HepG2 (cell line): ENCODE data around the gene FOXRED2. TPM values are rescaled to one million over a fixed set of nuclear protein-coding genes. Genes with fewer than 3 reads are reported as not detected.

Experiments
- ATAC-seq: fragments of 200-7000 bp; cut with Tn5 transposase; 3 replicates; pipeline ENCODE4 v1.9.1; 2020; ENCODE audit warnings: mild to moderate bottlenecking, moderate library complexity
- BruUV-seq: library from RNA; stranded (reverse); fragments of 400-500 nt; replicated peaks from 2 replicates; lab custom pipeline; 2021; lab: Mats Ljungman, UMichigan
- CTCF ChIA-PET: fragments of 300-600 bp; formaldehyde crosslinking; extraction: SDS; loops from one replicate; lab custom pipeline; 2021; ENCODE audit warnings: low total read pairs, inconsistent platforms, low intra/inter-chr PET ratio; lab: Yijun Ruan, JAX
- POLR2A ChIA-PET: fragments of 350-600 bp; sonication (Branson Sonifier 250); formaldehyde crosslinking; loops from one replicate; lab custom pipeline; 2020; ENCODE audit warnings: antibody characterized with exemption, inconsistent platforms; lab: Yijun Ruan, JAX
- DNase-seq: peaks from one replicate; pipeline ENCODE4 v3.0.0-alpha.2; 2015; ENCODE audit warnings: low spot score
- FAIRE-seq: peaks from 3 replicates; lab custom pipeline; 2011; peaks lifted over from hg19 to GRCh38; lab: Jason Lieb, UNC
- H2AFZ ChIP-seq: one replicate; pipeline ENCODE4 v1.6.1; 2011; ENCODE audit warnings: low read length, inconsistent platforms
- H3K27ac ChIP-seq: fragments of 300-600 bp; 3 replicates; pipeline ENCODE4 v1.8.0; 2011; ENCODE audit warnings: mixed run types, mild to moderate bottlenecking, mixed read lengths, low read length, inconsistent platforms; ENCODE audit not compliant: insufficient read depth; ENCODE audit errors: extremely low read length
- H3K27me3 ChIP-seq, 2 experiments: fragments of 200-600 bp in 1 of 2; 2 replicates in 1 of 2; 3 replicates in 1 of 2; pipeline versions ENCODE4 v1.6.0 to v1.8.0; 2011; ENCODE audit warnings: low read length in 2 of 2, mild to moderate bottlenecking in 2 of 2, moderate library complexity in 2 of 2, inconsistent platforms in 1 of 2; ENCODE audit not compliant: insufficient read depth in 2 of 2, control insufficient read depth in 1 of 2
- H3K36me3 ChIP-seq, 2 experiments: fragments of 200-600 bp in 1 of 2; replicated peaks in 1 of 2; 2 replicates in 1 of 2; 3 replicates in 1 of 2; pipeline versions ENCODE4 v1.5.1 to v1.8.0; 2011; ENCODE audit warnings: low read length in 2 of 2, inconsistent platforms in 1 of 2; ENCODE audit not compliant: insufficient read depth in 2 of 2, control insufficient read depth in 1 of 2
- H3K4me1 ChIP-seq: 2 replicates; pipeline ENCODE4 v1.5.1; 2012; ENCODE audit warnings: low read length, inconsistent platforms; ENCODE audit not compliant: insufficient read depth
- H3K4me2 ChIP-seq: 2 replicates; pipeline ENCODE4 v1.6.0; 2011; ENCODE audit warnings: low read depth, low read length, inconsistent platforms
- H3K4me3 ChIP-seq, 3 experiments: fragments of 200-600 bp in 1 of 3; sonication (generic), shearing (Covaris generic) in 1 of 3; replicated peaks in 1 of 3; 2 replicates each; pipeline ENCODE4 v1.5.1; 2011 to 2016; ENCODE audit warnings: low read length in 3 of 3, inconsistent platforms in 2 of 3, low read depth in 2 of 3, mild to moderate bottlenecking in 2 of 3, control low read depth in 1 of 3, mixed read lengths in 1 of 3; ENCODE audit not compliant: insufficient read depth in 1 of 3
- H3K79me2 ChIP-seq: one replicate; pipeline ENCODE4 v1.6.1; 2011; ENCODE audit warnings: low read length, inconsistent platforms; ENCODE audit not compliant: insufficient read depth
- H3K9ac ChIP-seq: 2 replicates; pipeline ENCODE4 v1.6.0; 2011; ENCODE audit warnings: mild to moderate bottlenecking, low read depth, low read length, inconsistent platforms; ENCODE audit not compliant: insufficient read depth
- H3K9me3 ChIP-seq: 2 replicates; pipeline ENCODE4 v1.5.1; 2012; ENCODE audit warnings: mild to moderate bottlenecking, low read length
- H4K20me1 ChIP-seq: 2 replicates; pipeline ENCODE4 v1.6.0; 2011; ENCODE audit warnings: inconsistent platforms, mild to moderate bottlenecking, low read length, moderate library complexity; ENCODE audit not compliant: insufficient read depth
- HNRNPK ChIP-seq: fragments of 200-400 bp; formaldehyde crosslinking; IDR thresholded peaks from 2 replicates; pipeline ENCODE4 v1.6.1; 2018; ENCODE audit warnings: low read length, low read depth, moderate library complexity, mild to moderate bottlenecking; ENCODE audit not compliant: poor library complexity, severe bottlenecking
- PCBP2 ChIP-seq: fragments of 200-400 bp; formaldehyde crosslinking; optimal IDR thresholded peaks from 2 replicates; pipeline ENCODE3; 2018; ENCODE audit warnings: low read length, low read depth; ENCODE audit not compliant: poor library complexity, severe bottlenecking
- POLR2AphosphoS2 ChIP-seq: IDR thresholded peaks from 2 replicates; pipeline ENCODE4 v1.6.1; 2011; ENCODE audit warnings: low read depth, low read length, improper control_type of control experiment
- ZNF34 ChIP-seq: sonication (generic); formaldehyde crosslinking; IDR thresholded peaks from 2 replicates; pipeline ENCODE4 v1.4.0; 2020; ENCODE audit warnings: mild to moderate bottlenecking, missing genetic modification reagents, borderline replicate concordance
- ZSCAN25 ChIP-seq: sonication (generic); formaldehyde crosslinking; IDR thresholded peaks from 2 replicates; pipeline ENCODE4 v1.8.0; 2022; ENCODE audit warnings: mild to moderate bottlenecking, missing genetic modification reagents
- WGBS: methylation state at CpG from one replicate; pipeline ENCODE4 v1.1.6; 2017; ENCODE audit warnings: low lambda C conversion rate; 5-methylcytosine and 5-hydroxymethylcytosine counted together
- in situ Hi-C: cut with HindIII; loops from 2 replicates; pipeline ENCODE4 v1.10.0; 2017; ENCODE audit warnings: low pct_unique_long_range_greater_than_20kb; ENCODE audit not compliant: extremely low pct_ligation_motif_present
- intact Hi-C: fragments of 100-400 bp; cut with micrococcal nuclease; formaldehyde crosslinking; loops from one replicate; pipeline ENCODE4 v1.10.0; 2022; ENCODE audit not compliant: unreplicated experiment
- polyA plus RNA-seq, 8 experiments: library from polyadenylated mRNA; depleted of rRNA in 3 of 8; stranded (reverse) in 7 of 8; unstranded in 1 of 8; fragments of >200 nt; fragmentation: Illumina TruSeq in 4 of 8; extraction: Trizol in 4 of 8; gene quantifications; 2 replicates each; pipeline versions ENCODE4 v1.2.1 to v1.2.3, GENCODE V29; 2011 to 2016; ENCODE audit warnings: low read depth in 4 of 8, missing spikeins in 1 of 8, mixed read lengths in 1 of 8; ENCODE audit not compliant: insufficient read depth in 1 of 8
- total RNA-seq, 5 experiments: library from RNA; depleted of rRNA; stranded (reverse); fragments of >200 nt; fragmentation: Illumina TruSeq; extraction: Trizol; gene quantifications; 2 replicates each; pipeline ENCODE4 v1.2.3, GENCODE V29; 2016; ENCODE audit warnings: low read depth in 1 of 5
- TF ChIP-seq, protein P1 (sequence below): sonication (generic); formaldehyde crosslinking; IDR thresholded peaks from 2 replicates; pipeline ENCODE4 v1.4.0; 2020; ENCODE audit warnings: mild to moderate bottlenecking, missing genetic modification reagents
- TF ChIP-seq, protein P2 (sequence below): sonication (generic); formaldehyde crosslinking; IDR thresholded peaks from 2 replicates; pipeline ENCODE4 v1.4.0; 2020; ENCODE audit warnings: missing genetic modification reagents, mild to moderate bottlenecking, borderline replicate concordance

FOXRED2 gene
- total and polyA plus RNA-seq, 2 of the 13 experiments (the other 11 are each of a cell fraction or from before 2014, with no cell fraction given), result 9.3 to 28.1 TPM

DNA sequence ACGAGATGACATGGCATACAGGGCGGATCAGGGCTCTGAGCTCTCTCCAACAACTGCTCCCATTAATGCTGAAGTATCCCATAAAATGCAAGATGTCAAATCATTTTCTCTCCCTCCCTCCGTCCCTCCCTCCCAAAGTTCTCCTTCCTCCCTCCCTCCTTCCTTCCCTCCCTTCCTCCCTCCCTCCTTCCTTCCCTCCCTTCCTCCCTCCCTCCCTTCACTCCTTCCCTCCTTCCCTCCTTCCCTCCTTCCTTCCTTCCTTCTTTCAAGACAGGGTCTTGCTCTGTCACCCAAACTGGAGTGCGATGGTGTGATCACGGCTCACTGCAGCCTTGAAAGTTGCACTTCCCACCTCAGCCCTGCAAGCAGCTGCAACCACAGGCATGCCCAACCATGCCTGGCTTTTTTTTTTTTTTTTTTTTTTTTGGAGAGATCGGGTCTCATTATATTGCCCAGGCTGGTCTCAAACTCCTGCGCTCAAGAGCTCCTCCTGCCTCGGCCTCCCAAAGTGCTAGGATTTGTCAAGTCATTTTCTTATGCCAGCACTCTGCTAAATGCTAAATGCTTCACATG, 63.6 kb downstream of the FOXRED2 start:
- in situ Hi-C loops, result no loop called here
- Histone ChIP-seq H2AFZ (no peak overlapping the region), H4K20me1 (no peaks in the 10 kb centered on the region), H3K9ac (no peak overlapping the region), H3K27ac (no peak overlapping the region), H3K9me3 (no peaks in the 10 kb centered on the region), H3K4me3 (no peak overlapping the region), H3K4me1 (peaks cover 76% of the 10 kb centered on the region), H3K4me2 (no peak overlapping the region), H3K79me2 (no peaks in the 10 kb centered on the region), H3K27me3 (no peaks in the 10 kb centered on the region; a peak in 1 of 5 replicates), H3K36me3 (no peaks in the 10 kb centered on the region)
- ChIA-PET POLR2A (interaction anchor here (0.6 kb wide), 1 partner anchor 10 kb away, joined by 3 read pairs; no protein-coding TSS in a partner anchor), CTCF (no interaction called here)
- ATAC-seq (no peak), FAIRE-seq (no peak), DNase-seq (no peak)
- intact Hi-C loops, result no loop called here
- TF ChIP-seq ZSCAN25, result peak; percentile 86
- TF ChIP-seq HNRNPK, result peak; percentile 93
- TF ChIP-seq PCBP2, result peak; percentile 78
- TF ChIP-seq, protein P1, sequence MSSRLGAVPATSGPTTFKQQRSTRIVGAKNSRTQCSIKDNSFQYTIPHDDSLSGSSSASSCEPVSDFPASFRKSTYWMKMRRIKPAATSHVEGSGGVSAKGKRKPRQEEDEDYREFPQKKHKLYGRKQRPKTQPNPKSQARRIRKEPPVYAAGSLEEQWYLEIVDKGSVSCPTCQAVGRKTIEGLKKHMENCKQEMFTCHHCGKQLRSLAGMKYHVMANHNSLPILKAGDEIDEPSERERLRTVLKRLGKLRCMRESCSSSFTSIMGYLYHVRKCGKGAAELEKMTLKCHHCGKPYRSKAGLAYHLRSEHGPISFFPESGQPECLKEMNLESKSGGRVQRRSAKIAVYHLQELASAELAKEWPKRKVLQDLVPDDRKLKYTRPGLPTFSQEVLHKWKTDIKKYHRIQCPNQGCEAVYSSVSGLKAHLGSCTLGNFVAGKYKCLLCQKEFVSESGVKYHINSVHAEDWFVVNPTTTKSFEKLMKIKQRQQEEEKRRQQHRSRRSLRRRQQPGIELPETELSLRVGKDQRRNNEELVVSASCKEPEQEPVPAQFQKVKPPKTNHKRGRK, result no peak
- TF ChIP-seq ZNF34, result no peak
- no peak for TF ChIP-seq POLR2AphosphoS2
- TF ChIP-seq, protein P2, sequence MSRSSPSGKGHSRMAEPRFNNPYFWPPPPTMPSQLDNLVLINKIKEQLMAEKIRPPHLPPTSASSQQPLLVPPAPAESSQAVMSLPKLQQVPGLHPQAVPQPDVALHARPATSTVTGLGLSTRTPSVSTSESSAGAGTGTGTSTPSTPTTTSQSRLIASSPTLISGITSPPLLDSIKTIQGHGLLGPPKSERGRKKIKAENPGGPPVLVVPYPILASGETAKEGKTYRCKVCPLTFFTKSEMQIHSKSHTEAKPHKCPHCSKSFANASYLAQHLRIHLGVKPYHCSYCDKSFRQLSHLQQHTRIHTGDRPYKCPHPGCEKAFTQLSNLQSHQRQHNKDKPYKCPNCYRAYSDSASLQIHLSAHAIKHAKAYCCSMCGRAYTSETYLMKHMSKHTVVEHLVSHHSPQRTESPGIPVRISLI (CRISPR knock-in tag), result peak; percentile 43; the same call in 1 of the 2 replicates
- WGBS, result 64% methylated on average over 8 of the region's 8 CpGs
- no TSS peak for BruUV-seq
